ENCODE measurements around the gene LEAP2.

Gene LEAP2

DNA sequence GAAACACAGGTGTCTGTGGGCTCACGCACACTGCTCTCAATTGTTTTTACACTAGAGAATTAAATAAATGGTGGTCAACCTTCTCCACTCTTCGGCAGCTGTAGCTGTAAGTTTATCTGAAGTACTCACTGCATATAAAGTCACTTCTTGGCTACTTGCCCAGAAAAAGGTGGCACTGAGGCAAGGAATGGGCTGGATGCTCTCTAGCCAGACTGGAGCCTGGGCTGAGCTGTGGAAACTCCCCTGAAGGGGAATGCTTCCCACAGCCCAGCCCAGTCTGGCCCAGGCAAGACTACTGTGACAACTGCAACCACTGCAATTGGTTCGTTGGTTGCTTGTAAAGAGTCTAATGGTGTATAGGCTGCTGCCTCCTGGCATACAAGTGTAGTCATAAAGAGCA lies 4.5 kb downstream of the LEAP2 start:
- DNase-seq (ENCODE audit: low read depth in 2 of 2), result no peak

DNA sequence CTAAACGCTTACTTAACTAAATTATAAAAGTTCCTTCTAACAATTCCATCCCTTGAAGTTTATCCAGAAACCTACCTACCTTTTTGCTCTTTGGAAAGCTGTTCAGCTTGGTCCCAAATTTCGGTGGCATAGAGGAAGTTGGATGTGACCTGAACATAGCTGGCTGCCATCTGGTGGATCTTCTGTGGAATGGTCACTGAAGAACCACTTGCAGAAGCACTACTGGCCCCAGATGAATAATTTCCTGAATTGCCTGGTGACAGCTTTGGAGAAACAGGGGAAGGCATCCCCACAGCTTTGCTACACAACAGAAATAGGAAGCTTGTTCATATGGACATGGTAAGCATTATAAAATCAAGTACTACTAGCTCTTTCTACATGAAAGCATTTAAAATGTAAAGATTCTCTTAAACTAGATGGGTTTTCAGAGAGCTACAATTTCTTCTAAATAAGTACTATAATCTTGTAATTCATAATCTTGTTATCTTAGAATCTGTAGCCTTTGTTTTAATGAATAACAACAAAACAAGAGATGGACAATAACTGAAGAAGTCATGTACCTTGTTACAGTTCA lies 9.9 kb downstream of the LEAP2 start:
- DNase-seq (ENCODE audit: low read depth in 2 of 2), result no peak

DNA sequence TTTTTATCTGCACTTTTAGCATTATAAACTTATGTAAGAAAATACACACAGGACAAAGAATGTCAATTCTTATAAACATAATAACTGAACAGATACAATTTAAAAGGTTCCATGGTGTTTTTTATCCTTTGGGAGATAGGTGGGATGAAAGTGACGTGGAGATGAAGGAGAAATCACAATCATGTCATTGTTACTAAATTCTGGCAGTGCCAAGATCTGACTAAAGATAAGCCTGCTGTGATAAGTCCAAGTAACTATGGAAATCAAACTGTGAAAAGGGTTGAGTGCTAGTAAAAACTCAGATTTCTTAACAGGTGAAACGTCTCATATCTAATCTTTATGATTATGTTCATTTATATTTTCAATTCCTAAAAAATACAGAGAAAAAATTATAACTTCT lies 11.1 kb downstream of the LEAP2 start:
- DNase-seq (ENCODE audit: low read depth in 2 of 2), result no peak

DNA sequence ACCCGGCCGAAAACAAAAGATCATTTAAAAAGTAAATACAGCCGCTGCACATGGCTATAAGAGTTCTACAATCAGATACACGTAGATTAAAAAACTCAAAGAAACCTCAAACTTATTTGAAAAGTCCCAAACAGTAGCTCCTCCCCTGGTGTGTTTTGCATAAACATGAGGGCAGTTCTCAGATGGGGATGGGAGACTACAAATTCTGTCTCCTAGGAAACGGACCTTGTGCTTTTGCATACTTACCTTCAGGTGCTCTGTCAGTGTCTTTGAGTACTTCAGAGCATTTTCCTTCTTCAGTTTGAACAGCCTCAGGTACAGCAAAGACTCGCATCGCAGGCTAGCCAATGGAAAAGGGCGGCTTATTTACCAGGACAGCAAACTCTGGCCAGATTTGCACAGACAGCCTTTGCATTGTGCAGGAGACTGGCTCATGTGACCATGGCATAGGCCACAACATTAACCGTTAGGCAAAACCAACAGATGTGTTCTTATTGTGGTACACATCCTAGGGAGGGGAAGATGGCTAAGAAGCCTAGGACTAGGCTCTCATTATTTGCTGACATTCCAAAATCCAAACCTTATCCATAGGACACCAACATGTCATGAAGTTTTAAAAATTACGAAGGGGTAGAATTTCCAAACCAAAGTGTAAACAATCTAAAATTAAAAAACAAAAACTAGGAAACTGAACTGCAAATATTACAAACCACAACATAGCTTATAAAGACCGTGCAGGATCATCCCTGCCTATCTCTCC lies 12.8 kb downstream of the LEAP2 start:
- DNase-seq (ENCODE audit: low read depth in 2 of 2), result no peak

DNA sequence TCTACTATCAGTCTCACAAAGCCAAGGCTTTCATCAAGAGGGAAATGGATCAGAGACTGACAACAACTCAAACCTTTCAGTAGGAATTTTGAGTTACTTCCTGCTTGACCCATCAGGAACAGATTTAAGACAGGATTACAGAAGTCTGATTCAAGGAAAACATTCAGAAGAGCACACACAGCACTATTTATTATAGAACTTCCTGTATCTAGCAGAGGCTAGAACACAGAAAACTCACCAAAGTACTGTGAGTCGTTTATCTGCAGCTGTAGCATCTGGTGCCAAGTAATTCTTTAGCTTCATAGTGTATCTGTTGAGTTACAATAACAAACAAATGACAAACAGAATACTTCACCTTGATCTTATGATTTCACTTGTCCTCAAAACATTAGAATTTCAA lies 13.8 kb downstream of the LEAP2 start:
- DNase-seq (ENCODE audit: low read depth in 2 of 2), result no peak

DNA sequence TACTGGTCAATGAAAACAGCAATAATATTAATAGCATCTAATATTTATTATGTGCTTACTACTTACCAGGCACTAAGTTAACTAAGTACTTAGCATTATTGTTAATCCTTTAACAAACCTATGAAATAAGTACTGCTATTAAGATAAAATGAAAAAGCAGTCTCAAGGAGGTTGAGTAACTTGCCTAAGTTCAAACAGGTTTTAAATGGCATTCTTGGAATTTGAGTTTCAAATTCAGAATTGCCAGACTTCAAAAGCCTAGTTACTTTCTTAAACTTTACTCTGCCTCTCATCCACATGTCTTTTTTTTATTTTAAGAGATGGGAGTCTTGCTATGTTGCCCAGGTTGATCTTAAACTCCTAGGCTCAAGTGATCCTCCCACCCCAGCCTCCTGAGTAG lies 16.0 kb downstream of the LEAP2 start:
- no peak for DNase-seq (ENCODE audit: low read depth in 2 of 2)

DNA sequence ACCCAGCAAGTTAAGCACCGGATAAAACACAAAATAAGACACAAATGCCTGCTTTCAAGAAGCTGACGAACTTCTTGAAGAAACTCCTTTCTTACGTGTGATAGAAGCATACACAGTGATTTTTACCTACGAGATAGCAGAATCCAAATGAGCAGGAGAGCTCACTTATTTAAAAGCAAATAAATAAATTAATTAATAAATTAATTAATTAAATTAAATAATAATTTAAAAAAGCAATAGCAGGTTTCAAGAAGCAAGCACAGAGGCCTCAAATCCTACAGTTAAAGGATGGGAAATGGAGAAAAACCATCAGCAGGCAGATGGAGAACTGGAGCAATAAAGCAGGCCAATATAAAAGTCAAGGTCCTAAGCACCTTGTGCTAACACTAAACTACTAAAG lies 17.3 kb downstream of the LEAP2 start:
- no peak for DNase-seq (ENCODE audit: low read depth in 2 of 2)

DNA sequence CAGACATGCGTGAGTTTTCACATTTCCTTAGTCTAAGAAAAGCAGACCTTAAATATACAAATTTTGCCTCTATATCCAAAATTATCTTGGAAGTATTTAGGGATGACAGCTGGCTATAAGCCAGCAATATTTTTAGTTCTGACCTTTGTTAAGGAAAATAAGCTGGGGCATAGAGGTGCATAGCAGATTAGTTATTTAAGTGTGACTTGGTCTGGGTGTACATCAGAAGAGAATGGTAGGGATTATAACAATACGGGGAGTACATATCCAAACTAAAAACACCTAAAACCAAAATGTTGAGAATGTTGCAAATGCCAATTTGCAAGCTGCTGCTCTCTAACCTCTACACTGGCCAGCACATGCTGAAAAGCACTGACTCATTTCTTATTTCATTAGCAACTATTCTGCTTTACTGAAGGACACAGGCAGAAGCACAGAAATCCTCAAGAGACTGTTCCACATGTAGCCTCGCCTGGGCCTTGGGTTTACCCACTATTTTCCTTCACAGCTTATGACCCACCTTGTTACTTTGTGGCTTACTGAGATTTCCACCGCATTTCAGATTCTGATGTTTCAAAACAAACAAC lies 22.3 kb downstream of the LEAP2 start:
- no peak for DNase-seq (ENCODE audit: low read depth in 2 of 2)

DNA sequence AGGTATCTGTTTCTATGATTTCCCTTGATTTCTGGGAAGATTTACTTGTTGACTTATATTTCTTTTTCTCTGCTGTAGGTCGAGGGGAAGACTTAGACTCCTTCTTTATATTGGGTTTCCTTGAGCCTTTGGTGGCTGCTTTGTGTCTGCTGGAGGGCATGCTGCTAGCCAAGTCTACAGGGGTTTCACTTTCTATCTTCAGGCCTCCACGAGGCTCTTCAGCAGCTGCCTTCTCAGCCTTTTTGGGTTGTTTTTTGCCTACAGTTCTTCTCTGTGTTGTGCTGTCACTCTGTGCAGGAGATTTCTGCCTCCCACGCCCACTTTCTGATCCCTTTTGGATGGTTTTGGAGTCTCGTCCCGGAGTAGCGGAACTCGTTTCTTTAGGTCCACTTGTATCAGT lies 23.2 kb downstream of the LEAP2 start:
- DNase-seq (ENCODE audit: low read depth in 2 of 2), result no peak

DNA sequence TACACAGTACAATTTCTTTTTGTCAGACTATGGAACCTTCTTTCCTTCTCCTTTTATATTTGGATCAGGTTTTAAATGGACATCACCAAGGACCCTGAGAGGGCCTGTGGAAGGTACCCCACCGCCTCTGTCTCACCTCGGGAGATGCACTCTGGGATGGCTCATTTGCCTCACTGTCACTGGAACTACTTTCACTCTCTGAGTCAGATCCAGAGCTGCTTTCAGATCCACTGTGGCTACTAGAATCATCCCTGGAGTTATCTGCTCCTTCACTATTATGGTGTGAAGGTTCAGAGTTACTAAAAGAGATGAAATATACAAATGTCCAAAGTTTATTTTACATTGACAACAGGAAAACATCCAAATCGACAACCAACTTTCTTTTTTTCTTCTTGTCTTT lies 24.6 kb downstream of the LEAP2 start:
- no peak for DNase-seq (ENCODE audit: low read depth in 2 of 2)

DNA sequence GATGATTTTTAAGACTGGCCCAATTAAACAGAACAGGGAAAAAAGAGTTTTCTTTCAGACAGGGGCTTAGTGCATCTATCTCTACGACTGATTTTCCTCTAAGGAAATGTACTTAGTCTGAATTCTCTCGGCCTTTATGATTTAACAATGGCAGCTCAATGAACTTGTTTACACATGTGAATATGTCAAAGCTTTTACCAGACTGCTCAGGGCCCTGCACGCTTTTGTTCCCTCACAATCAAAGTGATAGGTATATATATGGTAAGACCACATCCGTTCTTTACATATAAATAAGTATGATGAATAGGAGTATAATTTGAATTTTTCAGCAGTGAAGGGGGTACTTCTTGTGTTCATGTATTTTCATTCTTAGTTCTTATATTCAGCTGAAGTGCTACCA lies 27.6 kb downstream of the LEAP2 start:
- DNase-seq (ENCODE audit: low read depth in 2 of 2), result no peak

DNA sequence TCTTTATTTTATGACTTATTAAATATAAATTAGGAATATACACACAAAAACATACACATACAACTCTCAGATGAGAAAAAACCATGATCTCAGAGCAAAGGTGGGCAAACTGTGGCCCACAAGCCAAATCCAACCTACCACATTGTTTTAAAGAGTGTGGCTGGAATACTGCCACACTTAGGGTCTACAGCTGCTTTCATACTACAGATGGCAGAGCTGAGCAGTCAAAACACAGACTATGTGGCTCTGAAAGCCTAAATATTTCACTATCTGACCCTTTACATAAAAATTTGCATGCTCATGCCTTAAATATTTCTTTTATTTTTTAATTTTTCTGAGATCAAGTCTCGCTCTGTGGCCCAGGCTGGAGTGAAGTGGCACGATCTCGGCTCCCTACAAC lies 28.3 kb downstream of the LEAP2 start:
- no peak for DNase-seq (ENCODE audit: low read depth in 2 of 2)

DNA sequence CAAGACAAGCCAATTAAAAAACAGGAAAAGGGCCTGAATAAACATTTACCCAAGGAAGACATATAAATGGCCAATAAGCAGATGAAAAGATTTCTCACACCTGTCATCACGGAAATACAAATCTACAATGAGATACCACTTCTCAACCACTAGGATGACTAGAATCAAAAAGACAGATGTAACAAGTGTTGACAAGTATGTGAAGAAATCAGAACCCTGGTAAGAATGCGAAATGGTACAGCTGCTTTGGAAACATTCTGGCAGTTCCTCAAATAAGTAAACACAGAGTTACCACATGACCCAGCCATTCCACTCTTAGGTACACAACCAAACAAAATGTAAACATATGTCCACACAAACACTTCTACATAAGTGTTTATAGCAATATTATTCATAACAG lies 32.5 kb downstream of the LEAP2 start:
- DNase-seq (ENCODE audit: low read depth in 2 of 2), result no peak

DNA sequence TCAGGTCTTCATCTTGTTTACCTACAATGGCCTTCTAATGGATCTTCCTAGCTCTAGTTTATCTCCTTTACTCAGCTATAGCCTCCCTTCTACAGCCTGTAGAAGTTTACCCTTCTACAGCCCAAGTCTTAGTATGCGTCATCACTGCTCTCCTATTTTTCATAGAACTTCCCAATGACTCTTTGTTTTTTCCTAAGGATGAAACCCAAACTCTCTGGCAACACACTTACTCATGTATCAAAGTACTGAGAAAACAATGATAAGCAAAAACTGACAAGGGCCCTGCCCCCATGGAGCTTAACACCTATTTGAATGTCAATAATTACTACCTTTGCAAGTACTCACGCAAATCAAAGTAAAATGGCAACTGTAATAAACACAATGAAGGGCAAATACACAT lies 33.7 kb downstream of the LEAP2 start:
- DNase-seq (ENCODE audit: low read depth in 2 of 2), result no peak

DNA sequence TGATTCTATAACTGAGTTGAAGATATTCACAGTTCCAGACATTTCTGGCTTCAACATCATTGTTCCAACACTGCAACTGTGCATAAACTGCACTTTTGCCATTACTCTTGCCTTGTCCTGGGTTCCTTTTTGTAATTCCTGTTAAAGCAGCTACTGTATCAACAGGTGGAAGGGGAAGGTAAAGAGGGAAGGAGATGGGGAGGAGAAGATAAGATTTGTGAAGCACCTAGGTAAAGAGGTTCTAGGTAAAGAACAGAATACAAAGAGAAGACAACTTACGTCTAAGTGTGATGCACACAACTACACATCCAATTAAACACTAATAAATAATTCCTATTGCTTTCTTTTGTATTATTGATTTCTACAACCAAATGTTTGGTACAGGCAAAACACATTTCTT lies 36.2 kb downstream of the LEAP2 start:
- DNase-seq (ENCODE audit: low read depth in 2 of 2), result no peak

DNA sequence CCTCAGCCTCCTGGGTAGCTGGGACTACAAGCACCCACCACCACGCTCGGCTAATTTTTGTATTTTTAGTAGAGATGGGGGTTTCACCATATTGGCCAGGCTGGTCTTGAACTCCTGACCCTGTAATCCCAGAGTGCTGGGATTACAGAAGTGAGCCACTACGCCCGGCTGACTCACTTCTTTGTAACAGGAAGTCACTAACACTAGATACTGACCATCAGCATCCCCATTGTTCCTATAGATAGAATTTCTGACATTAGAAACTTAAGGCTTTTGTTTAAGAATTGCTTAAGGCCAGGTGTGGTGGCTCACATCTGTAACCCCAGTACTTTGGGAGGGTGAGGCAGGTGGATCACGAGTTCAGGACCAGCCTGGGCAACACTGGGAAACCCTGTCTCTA lies 42.2 kb downstream of the LEAP2 start:
- no peak for DNase-seq (ENCODE audit: low read depth in 2 of 2)

DNA sequence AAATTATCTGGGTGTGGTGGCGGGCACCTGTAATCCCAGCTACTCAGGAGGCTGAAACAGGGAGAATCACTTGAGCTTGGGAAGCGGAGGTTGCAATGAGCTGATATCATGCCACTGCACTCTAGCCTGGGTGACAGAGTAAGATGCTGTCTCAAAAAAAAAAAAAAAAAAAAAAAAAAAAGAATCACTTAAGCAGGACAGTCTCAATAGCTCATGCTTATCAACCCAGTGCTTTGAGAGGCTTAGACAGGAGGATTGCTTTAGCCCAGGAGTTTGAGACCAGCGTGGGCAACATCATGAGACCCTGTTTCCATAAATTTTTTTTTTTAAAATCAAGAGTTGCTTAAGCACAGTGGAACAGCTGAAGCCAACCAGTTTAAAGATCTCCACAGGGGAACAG lies 42.6 kb downstream of the LEAP2 start:
- no peak for DNase-seq (ENCODE audit: low read depth in 2 of 2)
